Midbrain (tissue), 1 donor: ENCODE measurements around the gene HOXB3.
A peak's percentile ranks its signal among the peaks of the same experiment; 100 is the strongest.

Source experiments
- DNase-seq: peaks from one replicate; lab custom pipeline; 2025; lab: John Stamatoyannopoulos, UW

Gene HOXB3

DNA sequence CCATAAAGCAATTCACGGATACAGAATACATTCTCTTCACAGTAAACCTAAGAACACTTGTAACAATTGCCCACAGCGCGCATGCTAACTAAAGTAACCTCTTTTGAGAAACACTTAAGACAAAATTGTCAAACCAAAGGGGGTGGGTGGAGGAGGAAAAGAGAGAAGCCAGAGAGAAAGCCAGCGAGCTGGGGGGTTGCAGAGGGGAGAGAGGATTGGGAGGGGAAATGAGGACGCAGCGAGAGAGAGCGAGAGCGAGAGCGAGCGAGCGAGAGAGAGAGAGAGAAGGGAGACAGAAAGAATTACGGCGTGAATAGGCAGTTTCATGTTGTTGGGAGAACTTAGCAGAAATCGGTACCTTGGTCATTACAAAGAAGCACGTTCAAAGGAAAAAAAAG lies 22.4 kb upstream of the HOXB3 start:
- DNase-seq: no peak

DNA sequence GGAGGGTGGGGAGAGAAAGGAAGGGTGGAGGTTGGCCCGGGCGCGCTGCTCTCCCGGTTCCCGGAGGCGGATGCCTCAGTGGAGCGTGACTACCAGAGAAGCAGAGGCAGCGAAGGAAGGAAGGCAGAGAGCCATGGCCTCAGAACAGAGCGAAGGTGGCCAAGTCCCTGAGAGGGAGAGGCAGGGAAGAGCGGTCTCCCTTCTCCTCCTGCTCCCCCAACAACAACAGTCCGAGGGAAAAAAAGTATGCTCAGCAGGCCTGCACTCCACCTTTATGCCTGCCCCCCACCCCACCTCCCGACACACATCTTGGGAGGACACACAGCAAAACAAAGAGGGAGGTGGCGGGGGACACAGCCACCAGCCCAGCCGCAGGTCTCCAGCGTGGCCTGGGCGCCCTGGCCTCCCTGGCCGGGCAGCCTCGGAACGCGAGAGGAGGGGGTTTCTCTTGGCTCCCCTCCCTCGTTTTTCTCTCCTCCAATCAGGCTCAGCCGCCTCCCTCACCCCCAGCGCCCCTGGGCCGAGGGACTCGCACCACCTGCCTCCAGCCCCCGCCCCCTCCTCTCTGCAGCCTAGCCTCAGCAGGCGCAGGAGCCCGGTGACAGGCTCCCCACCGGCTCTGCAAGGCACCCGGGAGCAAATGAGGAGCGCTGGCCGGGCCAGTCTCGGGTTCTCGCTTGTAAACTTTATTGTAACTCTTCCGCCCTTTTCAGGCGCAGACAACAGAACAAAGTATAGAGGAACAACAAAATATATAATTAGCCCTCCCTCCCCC lies 21.8 kb upstream of the HOXB3 start:
- no peak for DNase-seq

GRCh38 chr17:48611213-48611612 lies 21.2 kb upstream of the HOXB3 start:
- DNase-seq: no peak

DNA sequence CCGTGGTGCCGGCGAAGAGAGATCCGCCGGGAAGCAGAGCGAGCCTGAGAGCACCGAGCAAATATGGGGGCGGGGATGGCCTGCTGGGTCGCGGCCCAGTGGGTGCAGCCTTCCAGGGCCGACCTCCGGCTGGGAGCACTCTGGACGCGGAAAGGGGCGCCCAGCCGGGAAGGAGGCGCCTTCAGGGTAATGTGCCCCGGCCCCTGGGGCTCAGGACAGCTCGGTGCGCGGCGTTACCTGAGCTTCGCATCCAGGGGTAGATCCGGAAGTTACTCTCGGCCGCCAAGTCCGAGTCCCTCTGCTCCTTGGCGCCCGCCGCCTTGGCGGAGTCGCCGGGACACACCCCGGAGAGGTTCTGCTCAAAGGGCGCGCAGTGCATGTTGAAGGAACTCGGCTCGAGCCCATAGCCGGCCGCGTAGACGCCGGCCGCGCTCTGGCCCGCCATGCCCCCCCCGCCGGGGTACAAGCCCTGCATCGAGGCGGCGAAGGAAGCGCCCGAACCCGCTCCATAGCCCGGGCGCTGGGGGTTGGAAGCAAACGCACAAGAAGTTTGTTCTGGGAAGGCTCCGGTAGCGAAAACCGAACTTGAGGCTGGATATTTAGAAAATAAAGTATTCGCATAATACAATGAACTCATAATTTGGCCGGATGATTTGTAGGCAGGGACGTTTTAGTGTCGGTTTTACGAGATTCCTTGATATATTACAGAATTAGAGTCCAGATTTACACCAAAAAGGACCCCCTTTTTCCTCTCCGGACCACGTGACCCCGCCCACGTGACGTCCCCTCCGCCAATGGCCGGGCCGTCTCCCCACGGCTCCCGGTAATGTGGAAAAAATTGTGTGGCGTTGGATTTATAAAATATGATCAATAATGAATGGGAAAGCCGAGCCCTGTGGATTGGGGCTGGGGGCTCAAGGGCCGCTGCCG lies 20.5 kb upstream of the HOXB3 start, which contains the start of gene HOXB7:
Gene HOXB7 (minus strand): TSS at position 736 of the 930 bp plus-strand sequence. CDS start 99 bp downstream, at position 637.
- peak; percentile 17 for DNase-seq

DNA sequence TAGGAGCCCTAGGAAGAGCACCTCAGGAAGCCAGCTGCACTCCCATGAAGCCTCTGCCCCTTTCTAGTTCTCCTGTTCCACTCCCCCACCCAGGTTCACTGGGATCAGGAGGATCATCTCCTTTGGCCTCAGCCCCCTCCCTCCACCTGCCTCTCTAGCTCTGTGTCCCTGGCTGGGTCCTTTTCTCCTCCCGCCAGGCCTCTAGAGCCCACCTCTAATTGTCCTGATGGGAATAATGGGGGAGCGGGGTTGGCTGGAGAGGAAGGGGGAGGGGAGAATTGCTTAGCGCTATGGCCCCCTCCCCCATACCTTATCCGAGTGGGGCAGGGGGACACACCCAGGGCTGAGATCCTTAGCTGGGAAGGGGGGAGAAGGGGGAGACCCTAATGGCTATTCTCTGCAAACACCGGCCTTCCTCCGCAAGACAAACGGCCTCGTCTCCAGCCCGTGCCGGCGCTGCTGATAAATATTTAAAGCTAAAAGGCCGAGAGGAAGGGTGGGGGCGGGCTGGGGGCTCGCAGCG lies 19.8 kb upstream of the HOXB3 start:
- no peak for DNase-seq

DNA sequence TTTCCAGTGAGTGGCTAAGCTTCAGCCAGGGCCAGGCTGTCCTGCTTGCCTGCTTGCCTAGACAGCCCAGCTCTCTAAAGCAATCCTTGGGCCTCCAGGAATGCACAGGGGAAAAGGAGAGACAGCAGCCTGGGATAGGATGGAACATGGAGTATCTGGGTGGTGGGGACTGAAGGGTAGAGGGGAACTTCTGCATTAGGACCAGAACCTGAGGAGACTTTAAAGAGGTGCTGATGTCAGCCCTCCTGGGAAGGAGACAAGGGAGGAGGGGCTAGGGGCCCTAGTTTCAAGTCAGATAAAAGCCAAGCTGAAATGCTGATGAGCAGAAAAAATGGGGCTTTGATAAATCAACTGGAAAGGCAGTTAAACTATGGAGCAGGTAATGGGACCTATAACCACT lies 19.0 kb upstream of the HOXB3 start:
- DNase-seq: no peak

DNA sequence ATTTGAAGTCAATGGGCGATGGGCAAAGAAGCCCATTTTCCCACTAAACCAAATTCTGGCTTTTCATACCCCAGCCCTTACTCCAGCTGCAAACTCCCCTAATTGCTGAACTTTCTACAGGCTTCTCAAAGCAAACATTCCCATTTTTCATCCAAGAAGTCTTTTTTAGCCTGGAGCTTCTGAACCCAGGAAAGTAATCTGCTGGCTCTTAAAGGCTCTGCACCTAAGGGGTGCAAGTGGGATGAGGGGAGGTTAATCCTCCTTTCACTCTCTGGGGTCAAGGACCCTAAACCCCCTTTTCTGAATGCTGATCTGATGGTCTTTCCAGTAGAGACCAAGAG lies 18.4 kb upstream of the HOXB3 start:
- no peak for DNase-seq

DNA sequence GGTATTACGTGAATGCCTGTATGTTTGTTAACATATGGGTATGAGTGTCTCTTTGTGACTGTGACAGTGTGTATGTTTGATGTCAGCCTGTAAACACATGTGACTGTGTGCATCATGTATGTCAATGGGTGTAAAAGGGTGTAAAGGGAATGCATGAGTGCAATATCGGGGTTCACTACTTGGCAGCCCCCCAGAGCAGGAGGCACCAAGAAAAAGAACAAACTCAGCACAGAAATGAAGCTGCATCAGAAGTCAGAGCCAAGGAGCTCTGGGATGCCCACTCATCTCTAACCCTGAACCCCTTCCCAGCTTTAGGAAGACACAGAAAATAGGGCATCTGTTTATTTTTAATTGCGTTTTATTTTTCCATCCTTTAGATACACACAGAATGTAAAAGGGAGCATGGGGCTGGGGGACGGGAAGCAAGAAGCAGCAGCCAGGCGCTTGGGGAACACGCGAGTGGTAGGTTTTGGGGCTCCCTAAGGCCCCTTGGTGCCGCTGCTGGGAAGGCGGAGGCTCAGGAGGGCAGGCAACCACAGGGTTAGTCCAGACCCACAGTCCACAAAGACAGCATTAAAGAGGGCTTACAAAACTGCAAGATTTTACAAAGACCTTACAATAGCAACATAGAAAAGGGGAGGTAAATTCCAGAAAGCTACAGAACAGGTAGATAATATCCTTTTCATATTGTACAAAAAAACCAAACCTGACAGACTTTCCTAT lies 17.0 kb upstream of the HOXB3 start:
- no peak for DNase-seq

- DNase-seq: no peak
Observed at GRCh38 chr17:48605991-48606891, 16.2 kb upstream of the HOXB3 start.

DNA sequence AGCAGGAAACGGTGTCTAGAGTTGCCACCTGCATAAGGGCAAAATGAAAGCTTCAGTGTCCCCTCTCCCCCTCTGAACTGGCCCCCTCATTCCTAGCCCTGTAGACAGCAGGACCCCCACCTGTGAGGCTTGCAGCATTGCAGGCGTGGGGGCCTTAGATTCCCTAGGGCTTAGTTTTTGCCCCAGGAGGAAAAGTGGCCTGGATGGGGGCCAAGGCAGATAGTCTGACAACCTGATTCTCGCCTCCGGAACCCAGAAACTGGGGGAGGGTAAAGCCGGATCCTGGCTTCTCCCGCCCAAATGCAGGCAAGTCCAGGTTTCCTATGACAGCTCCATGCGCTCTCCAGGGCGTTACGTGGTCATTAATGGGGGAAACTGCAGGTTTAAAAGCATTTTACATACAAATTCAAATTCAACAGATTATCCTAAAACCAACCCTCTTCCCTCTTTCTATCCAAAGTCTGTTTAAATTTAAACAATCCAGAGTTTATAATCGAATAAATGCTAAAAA lies 15.4 kb upstream of the HOXB3 start:
- DNase-seq: no peak

DNA sequence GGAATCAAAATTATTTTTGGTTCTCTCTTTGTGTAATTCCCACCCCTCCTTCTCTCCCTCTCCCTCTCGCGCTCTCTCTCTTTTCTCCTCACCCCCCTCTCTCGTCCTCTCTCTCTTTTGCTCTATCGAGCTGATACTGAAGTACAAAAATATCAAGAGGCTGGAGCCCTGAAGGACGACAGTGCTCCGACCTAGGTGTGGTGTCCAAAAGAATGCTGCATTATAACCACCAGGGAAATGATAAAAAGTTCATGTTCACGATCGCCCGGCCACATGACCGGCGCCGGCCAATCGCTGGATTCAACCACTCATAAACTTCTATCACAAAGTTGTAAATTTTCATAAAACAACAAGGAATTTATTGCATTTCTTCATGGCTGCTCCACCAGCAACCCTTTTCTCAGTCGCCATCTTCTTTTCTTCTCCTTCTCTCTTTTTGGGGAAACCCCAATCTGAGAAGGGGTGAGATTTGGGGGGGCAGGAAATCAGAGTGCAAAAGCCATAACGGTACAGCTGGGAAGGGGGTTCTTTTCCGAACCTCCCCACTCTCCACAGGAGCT lies 14.8 kb upstream of the HOXB3 start, which contains the start of gene HOXB6:
Gene HOXB6 (minus strand): TSS at position 217 of the 560 bp plus-strand sequence. CDS start 6,836 bp downstream, outside the sequence.
- no peak for DNase-seq

DNA sequence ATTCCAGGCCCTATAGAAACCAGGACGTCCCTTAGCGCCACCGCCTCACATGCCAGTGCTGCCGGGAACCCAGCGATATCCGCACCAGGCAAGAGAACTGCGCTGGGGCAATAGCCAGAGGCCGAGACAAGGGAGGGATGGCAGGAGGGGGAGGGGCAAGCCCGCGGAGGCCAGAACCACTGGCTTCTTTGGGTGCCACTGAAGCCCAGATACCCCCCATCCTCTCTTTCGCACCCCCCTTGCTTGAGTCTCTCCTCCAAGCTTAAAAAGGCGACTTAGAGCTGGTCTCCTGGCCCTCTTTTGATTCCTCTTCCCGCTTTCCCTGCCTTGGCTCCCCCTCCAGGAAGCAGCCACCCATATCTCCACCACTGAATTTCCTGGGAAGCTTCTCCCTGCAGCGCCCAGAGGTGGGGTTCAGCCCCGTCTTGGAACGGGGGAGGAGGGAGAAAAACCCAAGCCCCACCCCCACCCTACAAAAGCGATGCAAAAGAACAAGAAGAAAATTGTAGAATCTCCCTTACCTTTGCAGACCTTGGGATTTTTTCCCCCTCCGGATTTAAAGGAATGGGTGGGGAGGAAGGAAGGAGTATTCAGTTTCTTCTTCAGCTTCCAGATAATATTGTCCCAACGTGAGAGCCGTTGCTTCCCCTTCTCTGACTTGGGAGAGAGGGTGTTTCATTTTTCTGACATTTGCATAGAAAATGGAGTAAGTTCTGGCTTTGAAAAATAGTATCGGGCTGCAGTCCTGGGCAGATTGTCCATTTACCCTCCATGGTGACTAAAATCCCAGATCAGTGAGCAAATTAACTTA lies 14.1 kb upstream of the HOXB3 start:
- no peak for DNase-seq

GRCh38 chr17:48601539-48602425 lies 11.7 kb upstream of the HOXB3 start:
- no peak for DNase-seq

DNA sequence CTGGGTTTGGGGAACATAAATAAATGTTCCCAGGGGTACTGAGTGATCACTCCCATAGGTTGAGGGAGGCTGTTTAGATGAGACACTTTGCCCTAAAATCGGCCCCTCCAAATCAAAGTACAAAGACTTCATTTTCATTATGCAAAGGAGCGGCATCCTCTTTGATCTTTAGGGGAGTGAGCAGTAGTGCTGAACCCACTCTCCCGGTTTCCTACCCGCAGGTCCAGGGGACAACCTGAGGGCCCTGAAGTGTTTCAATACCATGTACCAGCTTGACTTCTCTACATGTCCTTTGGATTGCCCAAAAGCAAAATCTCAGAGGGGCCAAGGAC lies 11.1 kb upstream of the HOXB3 start:
- no peak for DNase-seq

GRCh38 chr17:48600244-48601098 lies 10.4 kb upstream of the HOXB3 start:
- no peak for DNase-seq

- DNase-seq: no peak
Observed at GRCh38 chr17:48599354-48599753, 9.3 kb upstream of the HOXB3 start.

DNA sequence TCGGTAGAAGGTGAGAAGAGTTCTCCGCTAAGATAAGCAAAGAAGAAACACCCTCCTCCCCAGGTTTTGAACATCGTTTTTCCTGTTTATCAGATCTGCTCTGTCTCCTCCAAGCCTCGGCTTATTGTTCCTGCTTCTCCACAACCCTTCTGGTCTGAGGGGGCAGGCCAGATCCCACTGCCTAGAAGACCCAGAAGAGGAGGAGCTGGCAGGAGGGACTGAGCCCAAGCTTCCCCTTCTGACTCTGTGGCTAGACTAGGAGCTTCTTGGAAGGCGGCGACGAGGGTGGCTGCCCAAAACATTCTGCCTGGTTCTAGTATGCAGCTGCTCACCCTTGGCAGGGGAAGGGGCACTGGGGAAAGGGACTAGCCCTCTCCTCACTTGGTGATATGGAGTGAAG lies 8.7 kb upstream of the HOXB3 start:
- DNase-seq: no peak
